Fibroblast of skin of back (primary cell): ENCODE measurements around the gene CCDC85C.

Experiments used
- DNase-seq: peaks from one replicate; pipeline ENCODE4 v3.0.0-alpha.2; 2013

The CCDC85C gene

GRCh38 chr14:99554757-99555531 lies 49.1 kb downstream of the CCDC85C start:
- no peak for DNase-seq

- DNase-seq = no peak
These were observed 49.8 kb downstream of the CCDC85C start for GRCh38 chr14:99554184-99554583.

- no peak for DNase-seq
These were observed 51.3 kb downstream of the CCDC85C start for GRCh38 chr14:99552572-99553216.

GRCh38 chr14:99552021-99552553 lies 51.9 kb downstream of the CCDC85C start:
- no peak for DNase-seq

- DNase-seq = no peak
These were observed 52.7 kb downstream of the CCDC85C start for GRCh38 chr14:99551034-99551922.

GRCh38 chr14:99550387-99550992 lies 53.5 kb downstream of the CCDC85C start:
- no peak for DNase-seq

GRCh38 chr14:99549684-99550083 lies 54.3 kb downstream of the CCDC85C start:
- no peak for DNase-seq

GRCh38 chr14:99548871-99549515 lies 55.0 kb downstream of the CCDC85C start:
- DNase-seq = no peak

GRCh38 chr14:99548255-99548654 lies 55.8 kb downstream of the CCDC85C start:
- no peak for DNase-seq

GRCh38 chr14:99546234-99546879 lies 57.6 kb downstream of the CCDC85C start:
- no peak for DNase-seq

- DNase-seq = no peak
These were observed 58.4 kb downstream of the CCDC85C start for GRCh38 chr14:99545586-99545985.

GRCh38 chr14:99544991-99545390 lies 59.0 kb downstream of the CCDC85C start:
- DNase-seq = no peak

- no peak for DNase-seq
These were observed 60.0 kb downstream of the CCDC85C start for GRCh38 chr14:99543985-99544384.

- DNase-seq = no peak
These were observed 60.6 kb downstream of the CCDC85C start for GRCh38 chr14:99543370-99543769.

GRCh38 chr14:99542566-99542965 lies 61.4 kb downstream of the CCDC85C start:
- no peak for DNase-seq

GRCh38 chr14:99541677-99542470 lies 62.1 kb downstream of the CCDC85C start:
- peak; percentile 42 for DNase-seq

- DNase-seq = no peak
These were observed 62.8 kb downstream of the CCDC85C start for GRCh38 chr14:99541211-99541610.

- no peak for DNase-seq
These were observed 63.6 kb downstream of the CCDC85C start for GRCh38 chr14:99540196-99541032.

- DNase-seq = no peak
These were observed 64.5 kb downstream of the CCDC85C start for GRCh38 chr14:99539491-99539890.

GRCh38 chr14:99538733-99539132 lies 65.3 kb downstream of the CCDC85C start:
- no peak for DNase-seq
